ENCODE measurements around the gene DACT3. TPM values are rescaled to one million over a fixed set of nuclear protein-coding genes. Genes with fewer than 3 reads are reported as not detected.

DACT3 gene
- total RNA-seq, 1 donor from 2014 or later, result 11.2 TPM

- peaks cover 48% of the 10 kb centered on the region for H3K36me3 Mint-ChIP-seq (ENCODE audit: unreplicated experiment)
- H3K4me3 Mint-ChIP-seq (ENCODE audit: unreplicated experiment), result no peak overlapping the region
- H3K27ac Mint-ChIP-seq (ENCODE audit: unreplicated experiment), result no peak overlapping the region
- peaks cover 1% of the 10 kb centered on the region for H3K4me1 Mint-ChIP-seq (ENCODE audit: unreplicated experiment)
- H3K27me3 Mint-ChIP-seq (ENCODE audit: unreplicated experiment), result no peaks in the 10 kb centered on the region
- TF ChIP-seq CTCF (IDR thresholded peaks at IDR 0.05), result no peak
- no peaks in the 10 kb centered on the region for H3K9me3 Mint-ChIP-seq (ENCODE audit: unreplicated experiment)
- DNase-seq (ENCODE audit: extremely low spot score, unreplicated experiment), result no peak
These were observed 32.1 kb upstream of the DACT3 start for GRCh38 chr19:46692918-46693722.

- no peaks in the 10 kb centered on the region for H3K9me3 Mint-ChIP-seq (ENCODE audit: unreplicated experiment)
- no peak for DNase-seq (ENCODE audit: extremely low spot score, unreplicated experiment)
- no peaks in the 10 kb centered on the region for H3K4me1 Mint-ChIP-seq (ENCODE audit: unreplicated experiment)
- H3K36me3 Mint-ChIP-seq (ENCODE audit: unreplicated experiment), result peaks cover 50% of the 10 kb centered on the region
- no peak overlapping the region for H3K4me3 Mint-ChIP-seq (ENCODE audit: unreplicated experiment)
- H3K27ac Mint-ChIP-seq (ENCODE audit: unreplicated experiment), result no peak overlapping the region
- no peaks in the 10 kb centered on the region for H3K27me3 Mint-ChIP-seq (ENCODE audit: unreplicated experiment)
- no peak for TF ChIP-seq CTCF (IDR thresholded peaks at IDR 0.05)
These were observed 31.0 kb upstream of the DACT3 start for GRCh38 chr19:46691948-46692347.

GRCh38 chr19:46691104-46691503 is 30.1 kb upstream of the DACT3 start:
- Mint-ChIP-seq H3K4me1 (ENCODE audit: unreplicated experiment) (no peaks in the 10 kb centered on the region), H3K27me3 (ENCODE audit: unreplicated experiment) (no peaks in the 10 kb centered on the region), H3K9me3 (ENCODE audit: unreplicated experiment) (no peaks in the 10 kb centered on the region), H3K4me3 (ENCODE audit: unreplicated experiment) (no peak overlapping the region), H3K36me3 (ENCODE audit: unreplicated experiment) (peaks cover 49% of the 10 kb centered on the region), H3K27ac (ENCODE audit: unreplicated experiment) (no peak overlapping the region)
- no peak for TF ChIP-seq CTCF (IDR thresholded peaks at IDR 0.05)
- DNase-seq (ENCODE audit: extremely low spot score, unreplicated experiment), result no peak

GRCh38 chr19:46689358-46689757 is 28.4 kb upstream of the DACT3 start:
- Mint-ChIP-seq H3K36me3 (ENCODE audit: unreplicated experiment) (peaks cover 44% of the 10 kb centered on the region), H3K9me3 (ENCODE audit: unreplicated experiment) (no peaks in the 10 kb centered on the region), H3K4me1 (ENCODE audit: unreplicated experiment) (no peaks in the 10 kb centered on the region), H3K27me3 (ENCODE audit: unreplicated experiment) (no peaks in the 10 kb centered on the region), H3K27ac (ENCODE audit: unreplicated experiment) (no peak overlapping the region), H3K4me3 (ENCODE audit: unreplicated experiment) (no peak overlapping the region)
- no peak for TF ChIP-seq CTCF (IDR thresholded peaks at IDR 0.05)
- DNase-seq (ENCODE audit: extremely low spot score, unreplicated experiment), result no peak

GRCh38 chr19:46687438-46688145 is 26.6 kb upstream of the DACT3 start:
- H3K9me3 Mint-ChIP-seq (ENCODE audit: unreplicated experiment), result no peaks in the 10 kb centered on the region
- H3K4me1 Mint-ChIP-seq (ENCODE audit: unreplicated experiment), result no peaks in the 10 kb centered on the region
- no peak for TF ChIP-seq CTCF (IDR thresholded peaks at IDR 0.05)
- no peak overlapping the region for H3K4me3 Mint-ChIP-seq (ENCODE audit: unreplicated experiment)
- no peak for DNase-seq (ENCODE audit: extremely low spot score, unreplicated experiment)
- H3K36me3 Mint-ChIP-seq (ENCODE audit: unreplicated experiment), result peaks cover 45% of the 10 kb centered on the region
- H3K27me3 Mint-ChIP-seq (ENCODE audit: unreplicated experiment), result no peaks in the 10 kb centered on the region
- no peak overlapping the region for H3K27ac Mint-ChIP-seq (ENCODE audit: unreplicated experiment)

Measured in osteocyte (in vitro differentiated cells).